Activated CD8-positive, alpha-beta T cell treated with anti-CD3 and anti-CD28 coated beads for 36 hours (primary cell): Measurements from ENCODE around the gene VPS41. TPM values are rescaled to one million over a fixed set of nuclear protein-coding genes. Genes with fewer than 3 reads are reported as not detected.
A peak's percentile ranks its signal among the peaks of the same experiment; 100 is the strongest.

Source experiments
- ATAC-seq: fragments of 200-7000 bp; cut with Tn5 transposase; one replicate; pipeline ENCODE4 v1.10.0; 2021; ENCODE audit warnings: mild to moderate bottlenecking, moderate library complexity
- CTCF ChIA-PET: fragments of 350-600 bp; sonication (Branson Sonifier 250); formaldehyde crosslinking; loops from one replicate; lab custom pipeline; 2021; ENCODE audit warnings: antibody characterized with exemption; lab: Charles Lee
- POLR2A ChIA-PET: fragments of 350-600 bp; sonication (Branson Sonifier 250); formaldehyde crosslinking; loops from one replicate; lab custom pipeline; 2021; ENCODE audit warnings: antibody characterized with exemption; lab: Charles Lee
- DNase-seq: peaks from one replicate; pipeline ENCODE4 v3.0.0-alpha.2; 2020
- H3K27ac Mint-ChIP-seq: one replicate; pipeline ENCODE4 v1.8.0; 2021; ENCODE audit warnings: mild to moderate bottlenecking, mixed read lengths
- H3K27me3 Mint-ChIP-seq: one replicate; pipeline ENCODE4 v1.8.0; 2021; ENCODE audit warnings: mixed read lengths
- H3K36me3 Mint-ChIP-seq: one replicate; pipeline ENCODE4 v1.8.0; 2021; ENCODE audit warnings: low read depth, mixed read lengths
- H3K4me1 Mint-ChIP-seq: one replicate; pipeline ENCODE4 v1.8.0; 2021; ENCODE audit warnings: low read depth, mixed read lengths
- H3K4me3 Mint-ChIP-seq: one replicate; pipeline ENCODE4 v1.8.0; 2021; ENCODE audit warnings: mild to moderate bottlenecking, moderate library complexity, mixed read lengths
- H3K9me3 Mint-ChIP-seq: one replicate; pipeline ENCODE4 v1.8.0; 2021; ENCODE audit warnings: mixed read lengths
- intact Hi-C: fragments of 100-400 bp; cut with micrococcal nuclease; formaldehyde crosslinking; loops from one replicate; pipeline ENCODE4 v1.10.0; 2022
- total RNA-seq, 2 experiments: library from RNA; stranded (reverse); gene quantifications; one replicate each; pipeline ENCODE4 v1.2.3, GENCODE V29; 2021
- TF ChIP-seq, protein P1 (sequence below): fragments of 200-600 bp; IDR thresholded peaks from one replicate; pipeline ENCODE4 v1.8.0; 2022; ENCODE audit warnings: antibody characterized with exemption, mild to moderate bottlenecking

The VPS41 gene
- total RNA-seq, 2 experiments from 2014 or later, result 47.4 to 56.4 TPM

DNA sequence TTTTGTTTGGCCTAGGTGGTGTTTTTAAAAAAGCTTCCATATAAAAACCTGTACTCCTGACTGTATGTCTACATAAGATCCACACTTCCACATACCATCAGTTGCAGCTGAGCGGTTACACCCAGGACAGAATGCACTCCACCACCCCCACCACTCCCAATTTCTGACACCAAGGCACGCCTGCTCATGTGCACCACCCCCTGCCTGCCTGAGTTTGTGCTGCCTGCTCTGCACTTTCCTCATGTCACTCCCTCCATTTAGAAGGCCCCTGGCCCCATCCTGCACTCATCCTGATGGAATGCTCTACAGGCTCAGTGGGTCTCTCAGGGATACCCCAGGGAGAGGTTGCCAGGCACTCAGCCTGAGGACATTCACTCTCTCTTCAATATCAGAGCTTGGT, 6.5 kb downstream of the VPS41 start:
- CTCF ChIA-PET, result interaction anchor here (1.3 to 1.4 kb wide), 2 partner anchors 10 to 551 kb away, joined by 3 read pairs; no protein-coding TSS in a partner anchor
- no peak overlapping the region for H3K27ac Mint-ChIP-seq
- H3K4me3 Mint-ChIP-seq, result no peak overlapping the region
- DNase-seq (no peak), ATAC-seq (no peak)
- no peaks in the 10 kb centered on the region for H3K9me3 Mint-ChIP-seq
- intact Hi-C loops, result no loop called here
- TF ChIP-seq, protein P1, sequence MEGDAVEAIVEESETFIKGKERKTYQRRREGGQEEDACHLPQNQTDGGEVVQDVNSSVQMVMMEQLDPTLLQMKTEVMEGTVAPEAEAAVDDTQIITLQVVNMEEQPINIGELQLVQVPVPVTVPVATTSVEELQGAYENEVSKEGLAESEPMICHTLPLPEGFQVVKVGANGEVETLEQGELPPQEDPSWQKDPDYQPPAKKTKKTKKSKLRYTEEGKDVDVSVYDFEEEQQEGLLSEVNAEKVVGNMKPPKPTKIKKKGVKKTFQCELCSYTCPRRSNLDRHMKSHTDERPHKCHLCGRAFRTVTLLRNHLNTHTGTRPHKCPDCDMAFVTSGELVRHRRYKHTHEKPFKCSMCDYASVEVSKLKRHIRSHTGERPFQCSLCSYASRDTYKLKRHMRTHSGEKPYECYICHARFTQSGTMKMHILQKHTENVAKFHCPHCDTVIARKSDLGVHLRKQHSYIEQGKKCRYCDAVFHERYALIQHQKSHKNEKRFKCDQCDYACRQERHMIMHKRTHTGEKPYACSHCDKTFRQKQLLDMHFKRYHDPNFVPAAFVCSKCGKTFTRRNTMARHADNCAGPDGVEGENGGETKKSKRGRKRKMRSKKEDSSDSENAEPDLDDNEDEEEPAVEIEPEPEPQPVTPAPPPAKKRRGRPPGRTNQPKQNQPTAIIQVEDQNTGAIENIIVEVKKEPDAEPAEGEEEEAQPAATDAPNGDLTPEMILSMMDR, result no peak
- peaks cover 45% of the 10 kb centered on the region for H3K4me1 Mint-ChIP-seq
- POLR2A ChIA-PET, result no interaction called here
- peaks cover 12% of the 10 kb centered on the region for H3K36me3 Mint-ChIP-seq
- H3K27me3 Mint-ChIP-seq, result no peaks in the 10 kb centered on the region

DNA sequence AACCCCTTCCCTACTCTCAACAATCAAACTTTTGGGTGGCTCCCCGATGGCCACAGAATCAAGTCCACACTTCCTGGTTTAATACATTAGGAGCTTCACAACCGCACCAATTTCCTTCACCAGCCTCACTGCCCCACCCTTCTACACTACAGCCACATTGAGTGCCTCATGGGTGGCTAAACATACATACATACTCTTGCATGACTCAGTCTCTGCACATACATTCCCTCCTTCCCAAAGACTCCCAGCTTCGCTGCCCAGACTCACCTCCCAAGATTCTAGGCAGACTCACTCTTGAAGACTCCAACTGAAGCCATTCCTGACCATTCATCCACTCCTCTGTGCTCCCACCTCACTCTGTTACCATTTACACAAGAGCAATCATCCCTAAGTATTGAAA, 15.9 kb downstream of the VPS41 start:
- peaks cover 10% of the 10 kb centered on the region for H3K4me1 Mint-ChIP-seq
- ATAC-seq (no peak), DNase-seq (no peak)
- H3K9me3 Mint-ChIP-seq, result peaks cover 6% of the 10 kb centered on the region
- H3K27ac Mint-ChIP-seq, result no peak overlapping the region
- ChIA-PET CTCF (no interaction called here), POLR2A (no interaction called here)
- no peak overlapping the region for H3K4me3 Mint-ChIP-seq
- H3K36me3 Mint-ChIP-seq, result peaks cover 57% of the 10 kb centered on the region
- H3K27me3 Mint-ChIP-seq, result no peaks in the 10 kb centered on the region
- TF ChIP-seq, protein P1, result no peak
- intact Hi-C loops, result no loop called here

DNA sequence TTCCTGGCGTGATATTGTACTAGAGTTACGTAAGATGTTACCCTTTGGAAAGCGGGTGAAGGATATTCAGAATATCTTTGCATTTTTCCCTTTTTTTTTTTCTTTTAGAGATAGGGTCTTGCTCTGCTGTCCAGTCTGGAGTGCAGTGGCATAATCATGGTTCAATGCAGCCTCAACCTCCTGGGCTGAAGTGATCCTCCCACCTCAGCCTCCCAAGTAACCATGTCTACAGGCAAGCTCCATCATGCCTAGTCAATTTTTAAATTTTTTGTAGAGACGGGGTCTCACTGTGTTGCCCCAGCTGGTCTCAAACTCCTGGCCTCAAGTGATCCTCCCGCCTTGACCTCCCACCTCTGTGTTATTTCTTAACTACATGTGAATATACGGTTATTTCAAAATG, 18.4 kb downstream of the VPS41 start:
- peaks cover 9% of the 10 kb centered on the region for H3K9me3 Mint-ChIP-seq
- no peak overlapping the region for H3K4me3 Mint-ChIP-seq
- TF ChIP-seq, protein P1, result no peak
- POLR2A ChIA-PET, result no interaction called here
- intact Hi-C loops, result no loop called here
- peaks cover 10% of the 10 kb centered on the region for H3K4me1 Mint-ChIP-seq
- no peaks in the 10 kb centered on the region for H3K27me3 Mint-ChIP-seq
- no peak for ATAC-seq
- H3K36me3 Mint-ChIP-seq, result peaks cover 61% of the 10 kb centered on the region
- H3K27ac Mint-ChIP-seq, result no peak overlapping the region
- CTCF ChIA-PET, result no interaction called here
- DNase-seq, result no peak

DNA sequence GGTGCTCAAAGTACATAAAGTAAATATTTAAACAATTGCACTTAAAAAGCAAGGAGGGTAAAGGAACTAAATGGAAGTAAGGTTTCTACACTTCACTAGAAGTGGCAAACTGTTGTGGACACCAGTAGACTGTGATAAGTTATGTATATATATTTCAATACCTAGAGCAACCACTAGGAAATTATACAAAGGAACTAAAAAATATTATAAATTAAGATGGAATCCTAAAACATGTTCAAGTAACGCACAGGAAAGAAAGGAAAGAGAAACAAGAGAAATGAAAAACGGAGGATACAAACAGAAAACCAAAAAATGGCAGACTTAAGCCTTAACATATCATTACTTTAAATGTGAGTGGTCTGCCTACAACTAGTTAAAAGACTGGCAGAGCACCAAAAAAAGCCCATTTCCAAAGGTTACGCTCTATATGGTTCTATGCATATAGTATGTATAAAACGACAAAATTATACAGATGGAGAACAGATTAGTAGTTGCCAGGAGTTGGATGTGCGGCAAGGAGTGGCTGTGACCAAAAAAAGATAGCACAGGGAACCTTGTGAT, 19.0 kb downstream of the VPS41 start:
- ChIA-PET CTCF (no interaction called here), POLR2A (no interaction called here)
- ATAC-seq, result no peak
- H3K27me3 Mint-ChIP-seq, result no peaks in the 10 kb centered on the region
- no peak overlapping the region for H3K4me3 Mint-ChIP-seq
- intact Hi-C loops, result no loop called here
- H3K4me1 Mint-ChIP-seq, result peaks cover 10% of the 10 kb centered on the region
- peaks cover 60% of the 10 kb centered on the region for H3K36me3 Mint-ChIP-seq
- TF ChIP-seq, protein P1, result peak; percentile 49
- no peak for DNase-seq
- no peak overlapping the region for H3K27ac Mint-ChIP-seq
- H3K9me3 Mint-ChIP-seq, result peaks cover 9% of the 10 kb centered on the region

DNA sequence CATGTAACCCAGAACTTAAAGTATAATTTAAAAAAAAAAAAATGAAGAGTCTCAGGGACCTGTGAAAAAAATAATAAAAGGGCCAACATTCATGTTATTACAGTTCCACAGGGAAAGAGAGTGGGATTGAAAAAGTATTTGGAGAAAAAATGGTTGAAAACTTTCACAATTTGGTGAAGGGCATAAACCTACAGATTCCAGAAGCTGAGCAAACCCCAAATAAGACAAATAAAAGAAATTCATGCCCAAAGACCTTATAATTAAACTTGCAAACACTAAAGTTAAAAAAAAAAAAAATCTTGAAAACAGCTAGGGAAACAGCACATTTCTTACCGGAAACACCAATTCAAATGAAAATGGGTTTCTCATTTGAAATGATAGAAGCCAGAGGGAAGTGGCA, 19.9 kb downstream of the VPS41 start:
- no peak for DNase-seq
- H3K27me3 Mint-ChIP-seq, result no peaks in the 10 kb centered on the region
- POLR2A ChIA-PET, result interaction anchor here (0.7 kb wide), 1 partner anchor 14 kb away, joined by 3 read pairs; no protein-coding TSS in a partner anchor
- no peak for ATAC-seq
- peaks cover 9% of the 10 kb centered on the region for H3K9me3 Mint-ChIP-seq
- CTCF ChIA-PET, result no interaction called here
- H3K4me1 Mint-ChIP-seq, result peaks cover 13% of the 10 kb centered on the region
- H3K36me3 Mint-ChIP-seq, result peaks cover 59% of the 10 kb centered on the region
- intact Hi-C loops, result no loop called here
- TF ChIP-seq, protein P1, result no peak
- H3K4me3 Mint-ChIP-seq, result no peak overlapping the region
- H3K27ac Mint-ChIP-seq, result no peak overlapping the region
